HepG2 (cell line): Measurements from ENCODE around the gene NOXA1. TPM values are rescaled to one million over a fixed set of nuclear protein-coding genes. Genes with fewer than 3 reads are reported as not detected.

Experiments used
- ARNT ChIP-seq: fragments of 450-650 bp; IDR thresholded peaks from 2 replicates; pipeline ENCODE4 v1.6.1; 2017
- ATF3 ChIP-seq: sonication (generic); formaldehyde crosslinking; IDR thresholded peaks from 2 replicates; pipeline ENCODE4 v1.4.0; 2020; ENCODE audit warnings: missing genetic modification reagents
- E2F2 ChIP-seq: sonication (generic); formaldehyde crosslinking; IDR thresholded peaks from 2 replicates; pipeline ENCODE4 v1.4.0; 2020; ENCODE audit warnings: missing genetic modification reagents, borderline replicate concordance
- FUBP1 ChIP-seq: sonication (generic); formaldehyde crosslinking; IDR thresholded peaks from 2 replicates; pipeline ENCODE4 v1.5.1; 2020; ENCODE audit warnings: missing genetic modification reagents, mild to moderate bottlenecking, borderline replicate concordance
- HDAC1 ChIP-seq: sonication (generic); formaldehyde crosslinking; IDR thresholded peaks from 2 replicates; pipeline ENCODE4 v1.5.1; 2020; ENCODE audit warnings: mild to moderate bottlenecking, missing genetic modification reagents
- HOXA9 ChIP-seq: sonication (generic); formaldehyde crosslinking; IDR thresholded peaks from 2 replicates; pipeline ENCODE4 v1.8.1; 2022; ENCODE audit warnings: missing genetic modification reagents, mild to moderate bottlenecking, moderate library complexity, borderline replicate concordance
- ISL2 ChIP-seq: sonication (generic); formaldehyde crosslinking; IDR thresholded peaks from 2 replicates; pipeline ENCODE4 v1.5.0; 2020; ENCODE audit warnings: missing genetic modification reagents
- KDM6A ChIP-seq: IDR thresholded peaks from 2 replicates; pipeline ENCODE4 v1.6.1; 2016; ENCODE audit warnings: low read depth
- MXD3 ChIP-seq: IDR thresholded peaks from 2 replicates; pipeline ENCODE4 v1.6.1; 2016; ENCODE audit warnings: mild to moderate bottlenecking, missing biosample characterization, missing genetic modification reagents
- PAF1 ChIP-seq: IDR thresholded peaks from 2 replicates; pipeline ENCODE4 v1.6.1; 2016; ENCODE audit warnings: missing genetic modification reagents, missing compliant biosample characterization
- PRDM15 ChIP-seq: sonication (generic); formaldehyde crosslinking; IDR thresholded peaks from 2 replicates; pipeline ENCODE4 v1.4.0; 2020; ENCODE audit warnings: missing genetic modification reagents
- SETDB1 ChIP-seq: sonication (generic); formaldehyde crosslinking; IDR thresholded peaks from 2 replicates; pipeline ENCODE4 v1.5.1; 2020; ENCODE audit warnings: missing genetic modification reagents, mild to moderate bottlenecking, borderline replicate concordance
- SP2 ChIP-seq: sonication (generic); formaldehyde crosslinking; IDR thresholded peaks from 2 replicates; pipeline ENCODE4 v1.5.1; 2020; ENCODE audit warnings: mild to moderate bottlenecking, missing genetic modification reagents
- THAP9 ChIP-seq: sonication (generic); formaldehyde crosslinking; IDR thresholded peaks from 2 replicates; pipeline ENCODE4; 2020; ENCODE audit warnings: missing genetic modification reagents, mild to moderate bottlenecking, borderline replicate concordance
- ZBTB21 ChIP-seq: sonication (generic); formaldehyde crosslinking; IDR thresholded peaks from 2 replicates; pipeline ENCODE4 v1.4.0; 2020; ENCODE audit warnings: missing genetic modification reagents
- ZNF496 ChIP-seq: sonication (generic); formaldehyde crosslinking; IDR thresholded peaks from 2 replicates; pipeline ENCODE4 v1.8.1; 2023; ENCODE audit warnings: mild to moderate bottlenecking, moderate library complexity, missing genetic modification reagents; ENCODE audit not compliant: insufficient replicate concordance
- ZNF598 ChIP-seq: sonication (generic); formaldehyde crosslinking; IDR thresholded peaks from 2 replicates; pipeline ENCODE4 v1.5.1; 2020; ENCODE audit warnings: mild to moderate bottlenecking, missing genetic modification reagents, borderline replicate concordance
- ZNF615 ChIP-seq: sonication (generic); formaldehyde crosslinking; IDR thresholded peaks from 2 replicates; pipeline ENCODE4 v1.5.0; 2020; ENCODE audit warnings: mild to moderate bottlenecking, missing genetic modification reagents, borderline replicate concordance
- polyA plus RNA-seq, 8 experiments: library from polyadenylated mRNA; depleted of rRNA in 3 of 8; stranded (reverse) in 7 of 8; unstranded in 1 of 8; fragments of >200 nt; fragmentation: Illumina TruSeq in 4 of 8; extraction: Trizol in 4 of 8; gene quantifications; 2 replicates each; pipeline versions ENCODE4 v1.2.1 to v1.2.3, GENCODE V29; 2011 to 2016; ENCODE audit warnings: low read depth in 4 of 8, missing spikeins in 1 of 8, mixed read lengths in 1 of 8; ENCODE audit not compliant: insufficient read depth in 1 of 8
- total RNA-seq, 5 experiments: library from RNA; depleted of rRNA; stranded (reverse); fragments of >200 nt; fragmentation: Illumina TruSeq; extraction: Trizol; gene quantifications; 2 replicates each; pipeline ENCODE4 v1.2.3, GENCODE V29; 2016; ENCODE audit warnings: low read depth in 1 of 5

Gene NOXA1
- total and polyA plus RNA-seq, 2 of the 13 experiments (the other 11 are each of a cell fraction or from before 2014, with no cell fraction given) = 0.78 to 1.2 TPM

- peak; percentile 96 for TF ChIP-seq MXD3
- TF ChIP-seq ISL2 (CRISPR knock-in tag) = no peak; the same call in 1 of the 2 replicates
- no peak for TF ChIP-seq PRDM15 (CRISPR knock-in tag)
- TF ChIP-seq HOXA9 (CRISPR knock-in tag) = no peak
- TF ChIP-seq ARNT = no peak
- TF ChIP-seq HDAC1 (CRISPR knock-in tag) = peak; percentile 88
- TF ChIP-seq E2F2 (CRISPR knock-in tag) = no peak
- peak; percentile 84; the same call in 1 of the 2 replicates for TF ChIP-seq THAP9 (CRISPR knock-in tag)
- TF ChIP-seq ZNF598 (CRISPR knock-in tag) = peak; percentile 66
- peak; percentile 5; the same call in 1 of the 2 replicates for TF ChIP-seq ATF3 (CRISPR knock-in tag)
- no peak for TF ChIP-seq ZNF615
- peak; percentile 93 for TF ChIP-seq KDM6A (CRISPR knock-in tag)
- TF ChIP-seq SETDB1 (CRISPR knock-in tag) = peak; percentile 85; the same call in 1 of the 2 replicates
- peak; percentile 59; the same call in 1 of the 2 replicates for TF ChIP-seq ZBTB21 (CRISPR knock-in tag)
- no peak; the same call in 1 of the 2 replicates for TF ChIP-seq SP2 (CRISPR knock-in tag)
- no peak for TF ChIP-seq FUBP1 (CRISPR knock-in tag)
- no peak for TF ChIP-seq ZNF496 (CRISPR knock-in tag)
- TF ChIP-seq PAF1 = peak; percentile 63; the same call in 1 of the 2 replicates
Measured at GRCh38 chr9:137454597-137455358, 31.6 kb downstream of the NOXA1 start (continued).
